Neural cell (in vitro differentiated cells): ENCODE results near the gene TDRD6. TPM values are rescaled to one million over a fixed set of nuclear protein-coding genes. Genes with fewer than 3 reads are reported as not detected.

Experiments used
- H2AFZ ChIP-seq: fragments of 200-600, 300-800 bp; sonication (generic), shearing (Covaris generic); 2 replicates; pipeline ENCODE4 v1.6.0; 2014; ENCODE audit warnings: low read depth, mild to moderate bottlenecking, antibody characterized with exemption, low read length, moderate library complexity
- H3F3A ChIP-seq: fragments of 200-600 bp; shearing (Covaris generic); 2 replicates; pipeline ENCODE4 v1.6.1; 2016; ENCODE audit warnings: mild to moderate bottlenecking, moderate library complexity, mixed read lengths, antibody characterized with exemption, low read length; ENCODE audit not compliant: insufficient read depth, poor library complexity, severe bottlenecking
- H3K27ac ChIP-seq: fragments of 200-600, 300-800 bp; sonication (generic), shearing (Covaris generic); 2 replicates; pipeline ENCODE4 v1.5.1; 2014; ENCODE audit warnings: mild to moderate bottlenecking, low read length, moderate library complexity
- H3K27me3 ChIP-seq: fragments of 300-800, 200-600 bp; sonication (generic), shearing (Covaris generic); 2 replicates; pipeline ENCODE4 v1.6.0; 2014; ENCODE audit warnings: mild to moderate bottlenecking, low read depth, low read length, moderate library complexity; ENCODE audit not compliant: insufficient read depth
- H3K36me3 ChIP-seq: fragments of 300-800, 200-600 bp; sonication (generic), shearing (Covaris generic); 2 replicates; pipeline ENCODE4 v1.5.1; 2014; ENCODE audit warnings: mild to moderate bottlenecking, antibody characterized with exemption, low read length, moderate library complexity; ENCODE audit not compliant: insufficient read depth
- H3K4me2 ChIP-seq: fragments of 300-800, 200-600 bp; sonication (generic), shearing (Covaris generic); 2 replicates; pipeline ENCODE4 v1.6.0; 2014; ENCODE audit warnings: mild to moderate bottlenecking, low read length
- H3K4me3 ChIP-seq: fragments of 300-800, 200-600 bp; sonication (generic), shearing (Covaris generic); 2 replicates; pipeline ENCODE4 v1.5.1; 2014; ENCODE audit warnings: mild to moderate bottlenecking, low read length, moderate library complexity
- H3K79me2 ChIP-seq: fragments of 200-600 bp; shearing (Covaris generic); replicated peaks from 2 replicates; pipeline ENCODE4 v1.6.0; 2014; ENCODE audit warnings: mild to moderate bottlenecking, low read length, moderate library complexity; ENCODE audit not compliant: insufficient read depth
- H3K9ac ChIP-seq: fragments of 300-800, 200-600 bp; sonication (generic), shearing (Covaris generic); 2 replicates; pipeline ENCODE4 v1.6.1; 2016; ENCODE audit warnings: mild to moderate bottlenecking, low read length, mixed read lengths
- H3K9me2 ChIP-seq: fragments of 200-600 bp; shearing (Covaris generic); 2 replicates; pipeline ENCODE4 v1.6.1; 2016; ENCODE audit warnings: mild to moderate bottlenecking, low read length, mixed read lengths; ENCODE audit not compliant: insufficient read depth
- H3K9me3 ChIP-seq: fragments of 200-600, 300-800 bp; sonication (generic), shearing (Covaris generic); 2 replicates; pipeline ENCODE4 v1.6.1; 2016; ENCODE audit warnings: mild to moderate bottlenecking, mixed run types, low read length, moderate library complexity, mixed read lengths
- H4K20me1 ChIP-seq: fragments of 200-600 bp; shearing (Covaris generic); 2 replicates; pipeline ENCODE4 v1.6.1; 2016; ENCODE audit warnings: mild to moderate bottlenecking, mixed run types; ENCODE audit not compliant: insufficient read depth
- EP300 ChIP-seq: fragments of 450-650 bp; conservative IDR thresholded peaks from 2 replicates; pipeline ENCODE4 v1.6.1; 2014; ENCODE audit warnings: antibody characterized with exemption, mild to moderate bottlenecking, moderate library complexity; ENCODE audit not compliant: poor library complexity, severe bottlenecking
- EZH2 ChIP-seq: fragments of 200-600, 300-800 bp; shearing (Covaris generic), sonication (generic); IDR thresholded peaks from 2 replicates; pipeline ENCODE4 v1.6.1; 2014; ENCODE audit warnings: antibody characterized with exemption, low read length, borderline replicate concordance, mild to moderate bottlenecking; ENCODE audit not compliant: insufficient read depth, poor library complexity, severe bottlenecking
- MXI1 ChIP-seq: fragments of 450-650 bp; conservative IDR thresholded peaks from 2 replicates; pipeline ENCODE4 v1.6.1; 2014; ENCODE audit warnings: antibody characterized with exemption, mild to moderate bottlenecking; ENCODE audit not compliant: poor library complexity, severe bottlenecking
- POLR2AphosphoS5 ChIP-seq: IDR thresholded peaks from 2 replicates; pipeline ENCODE4 v1.6.1; 2012
- RAD21 ChIP-seq: fragments of 450-650 bp; conservative IDR thresholded peaks from 2 replicates; pipeline ENCODE4 v1.6.1; 2014; ENCODE audit warnings: antibody characterized with exemption, mild to moderate bottlenecking, moderate library complexity
- REST ChIP-seq: IDR thresholded peaks from 2 replicates; pipeline ENCODE4 v1.6.1; 2012; ENCODE audit warnings: borderline replicate concordance
- SMC3 ChIP-seq: fragments of 450-650 bp; conservative IDR thresholded peaks from 2 replicates; pipeline ENCODE4 v1.6.1; 2014; ENCODE audit warnings: antibody characterized with exemption, mild to moderate bottlenecking, moderate library complexity; ENCODE audit not compliant: poor library complexity
- TAF1 ChIP-seq: IDR thresholded peaks from 2 replicates; pipeline ENCODE4 v1.6.1; 2012; ENCODE audit warnings: low read depth
- polyA plus RNA-seq: library from polyadenylated mRNA; depleted of rRNA; stranded (reverse); fragments of >200 nt; gene quantifications from 2 replicates; pipeline ENCODE4 v1.2.3, GENCODE V29; 2014
- TF ChIP-seq, protein P1 (sequence below): fragments of 450-650 bp; IDR thresholded peaks from 2 replicates; pipeline ENCODE4 v1.5.1; 2014; ENCODE audit warnings: antibody characterized with exemption, mild to moderate bottlenecking, moderate library complexity; ENCODE audit not compliant: poor library complexity, severe bottlenecking

TDRD6 gene
- polyA plus RNA-seq, 1 donor from 2014 or later, result 0.92 TPM

DNA sequence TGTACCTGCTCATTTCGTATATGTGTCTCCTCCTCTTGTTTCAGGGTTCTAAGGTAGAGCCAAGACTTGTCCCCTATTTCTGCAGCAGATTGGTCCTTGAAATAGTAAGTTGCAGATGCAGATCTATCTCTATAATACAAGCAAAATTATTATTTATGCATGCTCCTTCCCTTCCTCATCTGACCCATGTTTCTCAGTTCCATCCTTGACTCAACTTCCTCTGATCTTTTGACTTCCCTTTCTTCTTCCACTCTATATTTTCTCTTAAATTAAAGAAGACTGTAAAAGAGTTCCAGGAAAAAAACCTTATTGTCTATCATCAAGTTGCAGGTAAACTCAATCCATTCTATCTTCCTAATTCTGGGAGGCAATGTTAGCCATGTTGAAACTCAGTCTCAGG lies 23.8 kb downstream of the TDRD6 start:
- Histone ChIP-seq H3K36me3 (no peaks in the 10 kb centered on the region), H3K27ac (no peak overlapping the region), H3K4me2 (no peak overlapping the region), H3K4me3 (no peak overlapping the region), H3K79me2 (no peaks in the 10 kb centered on the region), H3K9me2 (no peaks in the 10 kb centered on the region), H3K27me3 (no peaks in the 10 kb centered on the region), H3K9ac (no peak overlapping the region), H4K20me1 (no peaks in the 10 kb centered on the region), H3F3A (no peaks in the 10 kb centered on the region), H2AFZ (no peak overlapping the region), H3K9me3 (no peaks in the 10 kb centered on the region)
- no peak for TF ChIP-seq RAD21
- TF ChIP-seq EZH2, result no peak
- no peak for TF ChIP-seq REST
- TF ChIP-seq MXI1, result no peak
- TF ChIP-seq EP300, result no peak
- TF ChIP-seq SMC3, result no peak
- TF ChIP-seq TAF1, result no peak
- TF ChIP-seq POLR2AphosphoS5, result no peak
- TF ChIP-seq, protein P1, sequence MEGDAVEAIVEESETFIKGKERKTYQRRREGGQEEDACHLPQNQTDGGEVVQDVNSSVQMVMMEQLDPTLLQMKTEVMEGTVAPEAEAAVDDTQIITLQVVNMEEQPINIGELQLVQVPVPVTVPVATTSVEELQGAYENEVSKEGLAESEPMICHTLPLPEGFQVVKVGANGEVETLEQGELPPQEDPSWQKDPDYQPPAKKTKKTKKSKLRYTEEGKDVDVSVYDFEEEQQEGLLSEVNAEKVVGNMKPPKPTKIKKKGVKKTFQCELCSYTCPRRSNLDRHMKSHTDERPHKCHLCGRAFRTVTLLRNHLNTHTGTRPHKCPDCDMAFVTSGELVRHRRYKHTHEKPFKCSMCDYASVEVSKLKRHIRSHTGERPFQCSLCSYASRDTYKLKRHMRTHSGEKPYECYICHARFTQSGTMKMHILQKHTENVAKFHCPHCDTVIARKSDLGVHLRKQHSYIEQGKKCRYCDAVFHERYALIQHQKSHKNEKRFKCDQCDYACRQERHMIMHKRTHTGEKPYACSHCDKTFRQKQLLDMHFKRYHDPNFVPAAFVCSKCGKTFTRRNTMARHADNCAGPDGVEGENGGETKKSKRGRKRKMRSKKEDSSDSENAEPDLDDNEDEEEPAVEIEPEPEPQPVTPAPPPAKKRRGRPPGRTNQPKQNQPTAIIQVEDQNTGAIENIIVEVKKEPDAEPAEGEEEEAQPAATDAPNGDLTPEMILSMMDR, result no peak

DNA sequence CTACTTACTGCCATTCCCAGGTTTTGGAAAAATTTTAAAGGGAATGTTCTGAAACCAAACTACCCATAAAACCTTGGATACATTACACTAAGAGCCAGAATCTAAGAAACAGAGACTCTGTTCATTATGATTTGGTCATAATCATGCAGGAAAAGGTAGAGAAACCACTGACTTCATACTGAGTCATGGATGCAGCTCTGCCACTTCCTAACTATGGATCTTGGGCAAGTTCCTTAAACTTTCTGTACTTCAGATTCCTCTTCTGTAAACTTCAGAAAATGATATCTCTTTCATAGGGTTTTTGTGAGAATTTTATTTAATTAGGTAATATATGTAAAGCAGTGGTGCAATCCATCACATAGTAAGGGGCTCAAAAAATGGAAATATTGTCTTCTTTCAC lies 27.5 kb downstream of the TDRD6 start:
- Histone ChIP-seq H3K9ac (no peak overlapping the region), H3F3A (no peaks in the 10 kb centered on the region), H3K27me3 (no peaks in the 10 kb centered on the region), H2AFZ (no peak overlapping the region), H3K4me2 (no peak overlapping the region), H3K27ac (no peak overlapping the region), H3K9me2 (no peaks in the 10 kb centered on the region), H4K20me1 (no peaks in the 10 kb centered on the region), H3K4me3 (no peak overlapping the region), H3K36me3 (no peaks in the 10 kb centered on the region), H3K79me2 (no peaks in the 10 kb centered on the region), H3K9me3 (no peaks in the 10 kb centered on the region)
- TF ChIP-seq EP300, result no peak
- no peak for TF ChIP-seq TAF1
- TF ChIP-seq, protein P1, result no peak
- no peak for TF ChIP-seq RAD21
- TF ChIP-seq SMC3, result no peak
- TF ChIP-seq POLR2AphosphoS5, result no peak
- no peak for TF ChIP-seq MXI1
- no peak for TF ChIP-seq EZH2
- no peak for TF ChIP-seq REST
